Measurements from ENCODE around the gene DCBLD2.

DCBLD2 gene

DNA sequence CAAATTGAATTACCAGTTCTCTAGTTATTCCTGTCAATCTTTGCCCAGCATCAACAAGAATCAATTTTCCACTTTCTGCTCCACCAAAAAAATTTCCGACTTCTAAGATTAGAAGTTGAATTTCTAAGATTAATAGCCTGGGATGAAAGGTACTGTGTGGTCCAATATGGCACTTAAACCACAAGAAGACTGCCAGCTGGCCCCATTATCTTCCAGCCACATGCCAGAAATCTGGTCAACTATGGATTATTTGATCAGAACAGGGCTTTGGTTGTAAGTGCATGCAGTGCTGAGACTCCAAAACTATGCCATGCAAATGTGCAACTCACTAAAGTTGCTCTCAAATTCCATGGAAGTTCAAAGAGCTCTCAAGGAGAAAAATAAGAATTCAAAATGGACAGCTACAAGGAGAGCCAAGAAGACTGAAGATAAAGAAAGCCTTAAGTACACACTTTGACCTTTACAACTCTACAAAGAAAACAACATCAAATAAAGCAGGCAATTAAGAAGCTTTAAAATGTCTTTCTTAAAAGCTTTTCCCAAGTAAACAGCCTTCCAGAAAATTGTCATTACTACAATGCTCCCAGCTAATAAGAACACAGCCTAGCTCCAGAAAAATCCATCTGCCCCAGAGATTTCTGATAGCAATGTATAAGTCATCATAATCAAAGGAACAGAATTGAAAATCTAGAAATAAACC is 74.1 kb downstream of the DCBLD2 start:
- no peak for DNase-seq

DNA sequence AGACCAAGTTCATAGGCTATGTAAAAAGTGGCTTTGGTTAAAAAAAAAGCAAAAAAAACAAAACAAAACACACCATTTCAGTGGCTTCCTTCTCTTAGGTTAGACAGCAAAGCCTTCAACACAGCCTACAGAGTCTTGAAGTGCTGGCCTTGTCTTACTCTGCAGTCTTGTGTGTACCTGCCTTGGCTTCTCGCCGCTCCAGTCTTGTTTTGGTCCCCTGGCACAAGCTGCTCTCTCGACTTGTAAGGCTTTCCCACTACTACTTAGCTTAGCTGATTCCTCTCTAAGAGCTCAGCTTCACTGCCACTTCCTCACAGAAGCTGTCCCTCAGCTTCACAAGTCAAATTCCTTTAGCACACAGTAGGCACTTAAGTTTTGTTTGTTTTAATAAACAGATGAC is 75.4 kb downstream of the DCBLD2 start:
- DNase-seq: no peak

DNA sequence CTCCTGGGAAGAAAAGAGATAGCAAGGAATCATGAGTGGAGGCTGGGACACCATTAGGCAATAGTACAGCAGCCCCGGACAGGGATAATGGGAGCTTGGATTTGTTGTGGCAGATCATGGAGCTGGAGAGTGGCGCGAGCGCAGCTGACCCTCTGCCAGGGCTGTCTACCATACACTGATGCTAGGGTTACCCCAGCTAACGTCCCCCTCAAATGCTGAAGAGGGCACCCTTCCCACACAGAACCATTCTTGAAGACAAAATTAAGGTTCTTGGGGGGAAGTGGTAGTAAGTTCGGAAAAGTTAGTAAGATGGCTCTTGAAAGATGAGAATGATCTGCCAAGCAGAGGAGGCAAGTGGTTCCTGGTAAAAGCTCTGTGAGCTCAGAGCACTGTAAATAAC is 77.2 kb downstream of the DCBLD2 start:
- DNase-seq: no peak

DNA sequence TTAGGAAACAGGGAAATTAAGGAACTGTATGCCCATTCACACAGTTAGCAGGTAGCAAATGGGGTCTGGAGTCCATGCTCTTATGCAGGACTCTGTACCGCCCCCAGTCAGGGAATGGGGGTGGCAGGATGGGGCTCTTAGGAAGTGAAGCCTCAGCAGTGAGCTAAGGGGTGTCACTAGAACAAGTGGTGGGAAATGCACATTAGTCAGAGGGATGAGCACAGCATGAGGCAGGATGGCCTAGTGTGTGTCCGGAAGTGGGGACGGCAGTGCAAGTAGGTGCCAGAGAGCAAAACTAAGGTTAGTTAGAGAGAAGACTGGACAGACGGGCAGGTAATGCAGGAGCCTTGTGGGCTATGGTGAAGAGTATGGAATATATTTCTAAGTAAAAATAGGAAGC is 77.7 kb downstream of the DCBLD2 start:
- no peak for DNase-seq

DNA sequence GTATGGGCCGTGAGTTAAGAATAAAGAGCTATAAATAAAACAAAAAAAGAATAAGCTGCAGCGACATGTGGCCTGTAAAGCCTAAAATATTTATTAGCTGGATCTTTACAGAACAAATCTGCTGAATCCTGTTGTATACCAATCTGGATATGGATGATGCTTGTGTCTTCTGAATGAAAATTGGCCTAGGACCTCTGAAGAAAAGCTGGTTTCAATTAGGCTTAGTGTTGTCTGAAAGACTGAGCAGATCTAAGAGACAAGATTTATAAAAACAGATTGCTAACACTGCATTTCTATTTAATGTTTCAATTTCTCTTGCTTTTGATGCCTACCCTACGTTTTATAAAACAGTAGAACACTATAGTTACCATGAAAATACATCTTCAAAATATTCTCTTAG is 80.4 kb downstream of the DCBLD2 start:
- no peak for DNase-seq

DNA sequence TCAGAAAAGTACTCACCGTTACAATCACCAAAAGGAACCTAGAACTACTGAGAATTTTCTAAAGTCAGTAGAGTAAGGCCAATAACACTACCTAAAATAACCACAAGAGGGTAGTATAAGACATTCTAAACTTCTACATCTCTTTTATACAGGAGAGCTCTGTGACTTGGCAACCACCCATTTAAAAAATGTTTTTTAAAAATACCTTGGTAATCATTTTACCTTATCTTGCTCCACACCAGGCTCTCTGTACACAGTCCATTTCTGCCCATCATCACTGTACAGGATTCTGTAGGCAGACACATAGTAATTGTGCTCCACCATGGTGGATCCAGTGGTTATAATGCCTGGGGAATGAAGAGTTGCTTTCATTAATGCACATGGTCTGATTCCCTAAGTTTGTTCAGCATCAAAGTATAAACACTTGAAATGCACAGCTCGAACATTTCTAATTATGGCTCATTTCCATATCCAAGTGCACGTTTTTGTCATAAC is 83.9 kb downstream of the DCBLD2 start:
- no peak for DNase-seq

DNA sequence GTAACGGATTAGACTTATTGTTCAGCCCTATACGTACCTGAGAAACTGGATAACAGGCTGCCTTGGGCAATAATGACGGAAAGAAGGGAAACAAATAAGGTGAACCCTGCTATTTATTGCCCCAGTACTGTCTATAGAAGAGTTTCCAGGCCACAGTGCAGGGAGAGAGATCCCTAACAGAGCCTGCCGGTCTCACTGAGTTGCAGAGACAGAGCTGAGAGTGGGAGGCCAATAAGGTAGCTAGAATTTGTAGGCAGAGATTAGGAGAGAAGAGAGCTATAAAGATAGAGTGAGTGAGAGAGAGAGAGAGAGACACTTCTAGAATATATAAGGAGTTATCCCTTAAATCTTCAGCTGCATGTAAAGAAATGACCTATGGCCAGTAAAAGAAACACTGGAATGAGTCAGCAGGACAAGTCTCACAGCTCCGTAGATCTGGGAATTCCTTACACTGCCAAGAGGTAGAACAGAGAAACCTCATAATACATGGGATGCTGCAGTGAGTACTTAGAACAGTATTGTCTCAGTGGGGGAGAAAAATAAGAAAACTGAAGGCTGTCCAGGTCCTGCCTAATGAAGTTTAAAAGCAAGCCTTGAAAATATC is 86.6 kb downstream of the DCBLD2 start:
- no peak for DNase-seq

DNA sequence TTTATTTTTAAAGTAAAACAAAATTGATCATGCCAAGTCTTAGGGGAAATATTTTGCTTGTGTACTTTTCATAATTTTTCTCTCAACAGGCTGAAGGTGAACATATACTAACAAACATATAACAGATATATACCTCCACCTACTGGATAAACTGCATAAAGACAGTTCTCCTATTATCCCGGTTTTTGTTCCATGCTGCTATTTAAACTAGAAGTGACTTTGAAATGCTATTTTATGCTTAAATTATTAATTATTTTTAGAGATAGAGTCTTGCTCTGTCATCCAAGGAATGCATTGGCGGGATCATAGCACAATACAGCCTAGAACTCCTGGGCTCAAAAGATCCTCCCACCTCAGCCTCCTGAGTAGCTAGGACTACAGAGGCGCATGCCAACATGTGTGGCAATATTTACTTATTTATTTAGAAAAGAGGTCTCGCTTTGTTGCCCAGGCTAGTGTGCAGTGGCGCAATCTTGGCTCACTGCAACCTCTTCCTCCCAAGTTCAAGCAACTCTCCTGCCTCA is 88.6 kb downstream of the DCBLD2 start:
- DNase-seq: no peak

DNA sequence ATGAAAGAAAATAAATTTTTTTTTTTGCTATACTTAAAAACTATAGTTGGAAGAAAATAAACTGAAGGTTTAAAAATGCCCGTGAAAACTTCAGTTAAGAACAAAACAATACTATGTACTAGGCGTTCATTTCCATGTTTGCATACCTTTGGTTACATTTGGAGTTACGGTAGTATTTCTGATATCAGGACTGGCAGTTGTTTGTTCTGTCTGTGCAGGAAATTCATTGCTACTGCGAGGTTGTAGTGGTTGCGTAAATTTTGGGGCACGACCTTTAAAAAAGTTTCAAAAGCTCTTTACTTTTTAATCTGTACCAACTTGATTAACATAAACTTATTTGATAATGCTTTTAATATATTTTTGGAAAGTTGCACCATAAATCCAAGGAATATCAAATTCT is 90.4 kb downstream of the DCBLD2 start:
- no peak for DNase-seq

DNA sequence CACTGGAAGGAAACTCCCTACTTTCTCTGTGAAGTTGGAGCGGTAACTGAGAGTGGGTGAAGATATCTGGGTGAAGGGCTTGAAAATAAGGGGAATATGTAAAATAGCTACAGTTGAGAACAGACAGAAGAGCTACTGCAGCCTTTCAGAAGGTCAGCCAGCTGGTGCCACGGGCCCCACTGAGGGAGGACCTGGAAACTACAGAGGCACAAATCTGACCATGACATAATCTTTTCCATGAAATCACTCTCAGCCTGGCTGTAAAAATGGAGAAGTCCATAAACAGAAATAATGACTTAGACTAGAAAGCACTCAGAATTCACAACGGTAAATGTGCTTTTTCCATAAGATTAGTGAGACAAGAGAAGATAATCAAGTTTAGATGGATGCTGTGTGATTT is 91.9 kb downstream of the DCBLD2 start:
- DNase-seq: no peak

DNA sequence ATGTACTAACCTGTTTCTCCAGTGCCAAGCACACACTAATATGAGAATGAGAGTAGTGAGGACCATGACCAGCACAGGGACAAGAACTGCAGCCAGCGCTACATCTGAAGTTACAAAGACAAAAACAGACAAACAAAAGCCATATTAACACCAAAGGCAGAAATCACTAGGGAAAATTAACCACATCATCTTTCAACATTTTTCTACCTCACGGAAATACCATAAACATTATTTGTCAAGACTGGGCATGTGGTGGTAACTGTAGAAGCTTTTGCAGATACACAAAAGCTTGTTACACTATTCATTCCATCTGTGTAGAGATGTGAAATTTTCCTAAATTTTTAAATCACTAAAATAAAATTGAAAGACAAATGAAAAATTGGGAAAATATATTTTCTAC is 93.4 kb downstream of the DCBLD2 start:
- DNase-seq: no peak

DNA sequence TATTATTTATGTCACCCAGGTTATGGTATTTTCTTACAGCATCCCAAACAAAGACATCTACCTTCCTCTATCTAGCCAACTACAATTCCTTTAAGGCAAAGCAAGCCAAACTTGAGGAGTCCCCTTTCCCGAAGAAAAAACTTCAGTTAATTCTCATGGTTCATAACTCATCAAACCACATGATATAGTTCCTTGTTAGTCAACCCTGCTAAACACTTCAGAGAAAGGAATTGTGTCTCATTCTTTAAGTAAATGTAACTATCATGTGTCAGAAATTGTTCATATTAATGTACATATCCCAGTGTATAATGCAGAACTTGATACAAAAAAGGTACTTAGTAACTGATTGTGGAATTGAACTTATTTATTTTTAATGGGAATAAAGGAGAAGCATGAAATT is 93.9 kb downstream of the DCBLD2 start:
- DNase-seq: no peak

DNA sequence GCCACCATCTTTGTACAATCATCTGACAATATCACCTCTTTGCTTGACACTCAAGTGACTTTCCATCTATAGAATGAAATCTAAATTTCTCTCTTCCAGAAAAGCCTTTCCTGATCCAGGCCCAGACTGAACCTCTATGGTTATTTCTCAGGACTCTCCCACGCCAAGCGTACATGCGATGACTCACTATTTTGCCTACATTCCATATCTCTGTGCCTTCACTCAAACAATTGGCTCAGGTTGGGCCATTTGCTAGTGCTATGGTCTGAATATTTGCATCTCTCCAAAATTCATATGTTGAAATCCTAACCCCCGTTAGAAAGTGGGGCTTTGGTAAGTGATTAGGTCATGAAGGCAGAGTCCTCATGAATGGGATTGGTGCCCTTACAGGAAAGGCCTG is 94.5 kb downstream of the DCBLD2 start:
- DNase-seq: no peak

DNA sequence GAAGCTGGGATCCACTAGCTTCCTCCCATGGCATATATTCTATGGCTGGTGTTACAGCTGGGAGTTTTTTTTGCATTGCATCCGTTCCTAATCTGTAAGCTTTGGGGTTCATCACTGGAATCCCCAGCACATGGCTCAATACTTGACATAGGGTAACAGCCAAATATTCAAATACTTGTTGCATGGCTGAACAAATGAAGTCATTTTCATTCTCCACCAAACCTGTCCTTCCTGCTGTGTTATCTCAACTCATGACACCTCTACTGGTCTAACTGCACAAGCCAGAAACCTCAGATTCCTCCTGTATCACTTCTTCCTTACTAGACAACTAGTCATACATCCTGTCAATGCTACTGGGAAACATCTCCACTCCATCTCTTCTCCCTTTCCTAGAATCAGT is 95.0 kb downstream of the DCBLD2 start:
- no peak for DNase-seq

DNA sequence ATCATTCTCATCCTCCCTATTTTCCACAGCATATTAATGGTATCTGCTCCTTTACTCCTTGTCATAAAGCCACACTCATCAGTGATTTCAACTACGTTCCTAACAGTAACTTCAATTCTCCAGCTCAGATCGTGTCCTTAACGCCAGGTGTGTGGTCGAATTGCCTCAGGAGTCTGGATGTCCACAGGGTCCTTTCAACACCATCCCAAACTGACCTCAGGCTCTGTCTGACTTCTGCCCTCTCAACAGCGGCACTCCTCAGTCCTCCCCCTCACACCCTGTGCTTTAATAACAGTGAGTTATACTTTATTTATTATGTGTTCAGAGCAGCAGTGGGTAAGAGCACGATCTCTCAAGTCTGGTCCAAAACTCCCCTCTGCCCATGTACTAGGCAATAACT is 95.9 kb downstream of the DCBLD2 start:
- DNase-seq: no peak

DNA sequence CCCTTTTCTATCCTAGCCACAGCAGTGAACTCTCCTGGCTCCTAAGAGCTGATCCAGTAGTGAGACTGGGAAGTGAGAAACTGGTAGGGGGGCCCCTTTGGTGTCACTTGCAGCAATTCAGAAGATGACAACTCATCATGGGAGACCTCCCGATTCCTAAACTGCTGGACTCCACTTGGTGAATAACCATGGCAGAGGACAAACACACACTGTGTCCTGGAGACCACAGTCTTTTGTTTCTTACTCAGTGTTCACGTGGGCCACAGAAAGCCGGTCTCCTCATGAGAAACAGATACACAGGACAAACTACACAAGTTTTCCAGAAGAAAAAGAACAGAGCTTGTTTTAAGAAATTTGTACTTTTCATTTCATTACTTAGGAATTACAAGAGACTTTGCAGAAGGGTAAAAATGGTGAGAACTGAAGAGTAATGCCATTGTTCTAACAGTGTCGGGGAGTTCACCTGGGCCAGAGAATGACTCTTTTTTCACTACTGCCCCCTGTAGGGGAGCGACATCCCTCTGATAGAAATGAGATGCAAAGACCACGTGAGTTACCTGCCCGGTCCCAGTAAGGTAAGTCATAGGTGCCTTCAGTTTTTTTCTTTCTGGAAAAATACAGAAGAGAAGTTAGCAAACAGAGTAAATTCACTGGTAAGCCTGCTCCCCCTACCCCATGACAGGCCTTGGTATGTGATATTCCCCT is 100.3 kb downstream of the DCBLD2 start:
- DNase-seq: no peak

DNA sequence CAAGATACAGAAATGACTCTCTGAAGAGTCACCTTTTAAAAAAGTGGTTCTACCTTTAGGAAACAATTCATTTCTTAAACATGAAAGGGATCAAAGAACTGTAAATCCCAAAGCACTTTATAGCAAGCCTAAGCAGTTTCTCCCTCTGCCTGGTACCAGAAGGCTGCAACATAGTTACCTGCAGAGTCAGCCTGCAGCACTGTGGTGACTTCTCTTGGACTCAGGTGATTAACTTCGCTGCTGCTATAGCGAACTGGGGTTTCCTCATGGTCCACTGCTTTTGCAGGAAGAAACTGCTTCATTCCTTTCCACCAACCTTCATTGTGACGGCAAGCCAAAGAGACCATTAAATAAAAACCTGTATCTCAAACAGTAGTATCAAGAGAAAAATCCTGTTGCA is 101.1 kb downstream of the DCBLD2 start:
- no peak for DNase-seq

DNA sequence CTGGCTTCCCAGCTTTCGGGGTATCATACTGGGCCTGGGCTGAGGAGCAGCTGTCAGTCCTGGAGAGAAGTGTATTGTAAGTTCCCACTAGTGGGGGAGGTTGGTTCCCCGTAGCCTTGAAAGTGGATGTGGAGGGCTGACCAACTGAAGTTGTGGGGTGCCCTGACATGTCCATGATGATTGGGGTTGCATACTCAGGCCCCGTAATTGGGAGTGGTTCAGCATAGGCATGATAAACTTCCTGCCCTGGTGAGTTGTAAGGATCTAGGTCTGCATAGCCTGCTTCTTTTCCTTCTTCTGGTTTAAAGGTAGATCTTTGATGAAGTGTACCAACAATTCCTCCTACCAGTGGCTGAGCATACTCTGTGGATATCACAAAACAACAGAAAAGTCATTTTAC is 102.0 kb downstream of the DCBLD2 start:
- DNase-seq: no peak

DNA sequence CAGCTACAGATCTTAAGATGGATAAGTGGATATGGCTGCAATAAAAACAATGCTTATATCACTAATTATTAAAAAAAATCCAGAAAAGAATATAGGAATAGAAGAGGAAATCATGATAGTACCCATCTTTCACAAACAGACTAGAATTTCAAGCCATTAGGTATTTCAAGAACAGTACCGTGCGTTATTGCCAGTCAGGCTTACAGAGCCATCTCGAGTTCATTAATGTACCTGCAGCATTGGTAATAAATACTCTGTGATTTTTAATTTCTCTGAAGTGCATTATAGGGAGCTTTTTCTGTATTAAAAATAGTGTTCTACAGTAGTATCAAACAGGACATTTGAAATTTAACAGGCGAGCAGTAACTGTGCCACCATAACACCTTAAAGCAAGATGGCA is 102.7 kb downstream of the DCBLD2 start:
- DNase-seq: no peak

DNA sequence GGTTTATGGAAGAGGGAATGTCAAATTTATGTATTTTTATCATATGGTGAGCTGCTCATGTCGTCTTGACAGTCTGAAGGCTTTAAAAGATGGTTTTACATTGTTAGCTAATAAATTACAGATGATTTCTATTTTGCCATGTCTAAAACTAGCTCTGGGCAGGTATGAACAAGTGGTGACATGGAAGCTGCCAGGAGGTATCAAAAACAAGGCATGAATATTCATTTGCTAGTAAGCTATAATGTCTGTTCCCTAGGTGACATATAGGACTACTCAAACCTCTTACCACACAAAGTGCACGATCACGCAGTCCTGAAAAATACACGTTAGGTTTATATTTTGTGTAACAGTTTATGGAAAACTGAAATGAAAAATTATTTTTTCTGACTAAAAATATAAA is 103.6 kb downstream of the DCBLD2 start:
- no peak for DNase-seq

DNA sequence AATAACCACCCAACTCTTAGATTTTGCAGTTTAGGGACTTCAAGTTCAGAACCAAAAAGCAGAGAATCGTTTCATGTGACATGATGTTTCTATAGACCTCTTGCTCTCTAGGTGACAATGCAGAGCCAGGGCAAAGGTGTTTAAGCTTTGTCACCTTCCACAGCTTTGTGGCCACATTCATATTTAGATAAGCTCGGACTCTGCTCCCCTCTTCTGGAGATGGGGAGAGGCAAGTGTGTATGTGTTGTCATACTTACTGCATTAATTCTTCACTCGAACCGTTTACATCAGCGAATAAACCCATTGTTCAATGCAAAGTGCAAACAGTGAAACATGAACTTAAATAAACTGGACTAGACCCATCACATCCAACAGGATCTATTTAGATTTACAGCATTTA is 105.2 kb downstream of the DCBLD2 start:
- DNase-seq: no peak

DNA sequence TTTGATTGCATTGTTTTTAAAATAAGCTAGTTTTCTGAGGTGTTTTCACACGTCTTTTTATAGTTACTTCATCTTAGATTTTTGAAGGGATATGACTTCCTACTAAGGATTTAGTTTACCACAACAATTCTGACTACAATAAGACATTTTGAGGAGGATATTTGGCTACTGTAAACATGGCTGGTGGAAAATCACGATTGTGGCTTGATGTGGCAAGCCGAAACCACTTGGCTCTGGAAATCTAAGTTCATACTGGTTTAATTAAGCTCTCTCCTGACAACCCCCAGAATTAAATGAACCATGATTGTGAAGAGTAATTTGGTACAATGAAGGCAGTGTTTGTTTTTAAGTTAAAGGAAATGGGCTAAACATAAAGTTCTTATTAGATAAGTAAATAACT is 107.5 kb downstream of the DCBLD2 start:
- no peak for DNase-seq

DNA sequence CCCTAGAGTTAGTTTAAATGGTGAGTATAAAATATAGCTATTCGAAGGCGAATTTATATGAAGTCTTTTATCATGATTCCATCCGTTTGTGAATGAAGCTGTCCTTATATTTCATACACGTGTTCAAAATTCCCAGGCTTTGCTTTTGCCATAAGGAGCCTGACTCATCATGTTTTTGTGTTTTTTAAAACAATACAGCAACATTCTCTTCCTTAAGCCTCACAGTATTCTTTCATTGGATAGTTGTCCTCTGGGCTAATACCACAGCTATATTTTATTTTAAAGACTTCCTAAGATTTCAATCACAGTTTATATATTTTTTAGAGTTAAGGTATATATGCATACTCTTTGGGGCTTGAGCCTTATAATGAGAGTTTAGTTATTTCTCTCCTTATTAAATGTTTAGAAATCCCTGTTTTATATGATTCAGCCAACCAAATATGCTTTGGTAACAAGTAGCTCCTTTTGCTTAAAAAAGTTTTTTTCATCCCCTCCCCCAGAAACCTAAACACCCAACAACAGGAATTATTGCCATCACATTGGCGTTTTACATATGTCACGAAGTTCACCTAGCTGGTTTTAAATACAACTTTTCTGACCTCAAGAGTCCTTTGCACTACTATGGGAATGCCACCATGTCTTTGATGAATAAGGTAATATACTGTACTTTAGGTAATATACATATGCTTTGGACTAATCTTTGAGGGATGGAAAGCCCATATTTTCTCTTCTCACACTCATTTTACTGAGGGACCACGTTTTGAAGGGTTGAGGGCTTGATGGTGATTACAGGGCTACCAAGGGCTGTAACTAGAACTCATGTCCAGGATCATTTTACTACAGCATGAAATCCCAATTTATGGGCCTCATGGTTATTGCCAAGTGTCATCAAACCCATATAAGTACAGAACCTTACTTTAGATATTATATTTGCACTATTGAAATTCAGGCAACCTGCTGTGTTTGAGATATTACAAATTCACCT is 109.9 kb downstream of the DCBLD2 start:
- DNase-seq: no peak
